Endothelial cell of umbilical vein (primary cell): Measurements from ENCODE around the gene TIMD4. TPM values are rescaled to one million over a fixed set of nuclear protein-coding genes. Genes with fewer than 3 reads are reported as not detected.
"Not testable (repeated sequence)": the region's sequence is repeated elsewhere in the genome, so short reads cannot be mapped to it uniquely, and the experiment has no call there.

ENCODE experiments used
- BruUV-seq: library from RNA; stranded (reverse); fragments of 400-500 nt; replicated peaks from 2 replicates; lab custom pipeline; 2021; lab: Mats Ljungman, UMichigan
- CTCF ChIA-PET: fragments of 300-600, 350-600 bp; sonication (Branson Sonifier 250); formaldehyde crosslinking; loops from one replicate; lab custom pipeline; 2021; ENCODE audit warnings: antibody characterized with exemption, inconsistent platforms; lab: Charles Lee
- POLR2A ChIA-PET: fragments of 300-600, 350-600 bp; sonication (Branson Sonifier 250); formaldehyde crosslinking; loops from one replicate; lab custom pipeline; 2021; ENCODE audit warnings: antibody characterized with exemption, inconsistent platforms; lab: Charles Lee
- DNase-seq: peaks from one replicate; pipeline ENCODE4 v3.0.0-alpha.2; 2011; ENCODE audit warnings: low read depth, low spot score
- FAIRE-seq: peaks from 2 replicates; lab custom pipeline; 2011; peaks lifted over from hg19 to GRCh38; lab: Jason Lieb, UNC
- H2AFZ ChIP-seq: 2 replicates; pipeline ENCODE4 v1.6.0; 2012; ENCODE audit warnings: low read depth, low read length, control low read depth, inconsistent platforms
- H3K27ac ChIP-seq: 2 replicates; pipeline ENCODE4 v1.5.1; 2011; ENCODE audit warnings: low read depth, mild to moderate bottlenecking, control low read depth, low read length, moderate library complexity; ENCODE audit not compliant: insufficient read depth
- H3K27me3 ChIP-seq, 2 experiments: 2 replicates each; pipeline versions ENCODE4 v1.6.0 to v1.6.1; 2011; ENCODE audit warnings: low read length in 2 of 2, mixed read lengths in 1 of 2; ENCODE audit not compliant: control insufficient read depth in 2 of 2, insufficient read depth in 2 of 2
- H3K36me3 ChIP-seq, 2 experiments: 2 replicates in 1 of 2; 3 replicates in 1 of 2; pipeline ENCODE4 v1.5.1; 2011; ENCODE audit warnings: low read length in 2 of 2, mild to moderate bottlenecking in 1 of 2, moderate library complexity in 1 of 2; ENCODE audit not compliant: control insufficient read depth in 2 of 2, insufficient read depth in 2 of 2; ENCODE audit errors: extremely low read depth in 1 of 2
- H3K4me1 ChIP-seq: 3 replicates; pipeline ENCODE4 v1.5.1; 2011; ENCODE audit warnings: mild to moderate bottlenecking, low read length; ENCODE audit not compliant: control insufficient read depth, insufficient read depth; ENCODE audit errors: extremely low read depth
- H3K4me2 ChIP-seq: 2 replicates; pipeline ENCODE4 v1.6.1; 2011; ENCODE audit warnings: low read length, control low read depth, mixed read lengths; ENCODE audit not compliant: insufficient read depth
- H3K4me3 ChIP-seq, 3 experiments: fragments of 200-600 bp in 1 of 3; sonication (generic), shearing (Covaris generic) in 1 of 3; replicated peaks in 1 of 3; 2 replicates each; pipeline ENCODE4 v1.5.1; 2011 to 2016; ENCODE audit warnings: control low read depth in 3 of 3, low read length in 3 of 3, mild to moderate bottlenecking in 2 of 3, inconsistent platforms in 1 of 3, low read depth in 1 of 3, moderate library complexity in 1 of 3; ENCODE audit not compliant: insufficient read depth in 1 of 3
- H3K79me2 ChIP-seq: 2 replicates; pipeline ENCODE4 v1.6.0; 2012; ENCODE audit warnings: low read length, inconsistent platforms; ENCODE audit not compliant: control insufficient read depth, insufficient read depth
- H3K9ac ChIP-seq: replicated peaks from 2 replicates; pipeline ENCODE3; 2011; ENCODE audit warnings: low read length, control low read depth; ENCODE audit not compliant: insufficient read depth; ENCODE audit errors: extremely low read depth
- H3K9me1 ChIP-seq: replicated peaks from 3 replicates; pipeline ENCODE4 v1.6.0; 2011; ENCODE audit warnings: mild to moderate bottlenecking, low read length; ENCODE audit not compliant: control insufficient read depth, insufficient read depth; ENCODE audit errors: extremely low read depth
- H3K9me3 ChIP-seq: replicated peaks from 2 replicates; pipeline ENCODE4 v1.5.1; 2012; ENCODE audit warnings: low read length, inconsistent platforms; ENCODE audit not compliant: control insufficient read depth, insufficient read depth
- H4K20me1 ChIP-seq: replicated peaks from 2 replicates; pipeline ENCODE3; 2011; ENCODE audit warnings: mild to moderate bottlenecking, low read length; ENCODE audit not compliant: control insufficient read depth, insufficient read depth; ENCODE audit errors: extremely low read depth
- CTCF ChIP-seq, 2 donors: IDR thresholded peaks; 1 replicate in 1 of 2; 2 replicates in 1 of 2; pipeline ENCODE4 v1.5.1; 2011; ENCODE audit warnings: low read length in 2 of 2, mild to moderate bottlenecking in 2 of 2, moderate library complexity in 2 of 2, control low read depth in 1 of 2, inconsistent platforms in 1 of 2, low read depth in 1 of 2; ENCODE audit not compliant: insufficient read depth in 1 of 2; ENCODE audit errors: extremely low read depth in 1 of 2
- EZH2 ChIP-seq: IDR thresholded peaks from 2 replicates; pipeline ENCODE4 v1.6.1; 2012; ENCODE audit warnings: borderline replicate concordance, low read depth, mild to moderate bottlenecking, moderate library complexity, low read length, inconsistent platforms; ENCODE audit not compliant: severe bottlenecking
- FOS ChIP-seq: IDR thresholded peaks from 2 replicates; pipeline ENCODE4 v1.6.1; 2011; ENCODE audit warnings: mild to moderate bottlenecking, low read length, moderate library complexity, borderline replicate concordance; ENCODE audit not compliant: insufficient read depth
- GATA2 ChIP-seq: IDR thresholded peaks from 2 replicates; pipeline ENCODE4 v1.7.0; 2011; ENCODE audit warnings: low read depth, mild to moderate bottlenecking, moderate library complexity, mixed read lengths, low read length; ENCODE audit not compliant: insufficient read length, insufficient read depth
- MYC ChIP-seq: IDR thresholded peaks from one replicate; pipeline ENCODE4 v1.6.1; 2011; ENCODE audit warnings: mild to moderate bottlenecking, low read depth, low read length
- POLR2A ChIP-seq: IDR thresholded peaks from 2 replicates; pipeline ENCODE4 v1.6.1; 2012; ENCODE audit warnings: low read depth, mild to moderate bottlenecking, control low read depth, low read length
- dilution Hi-C: fragments of 300-500 bp; cut with MboI; formaldehyde crosslinking; loops from one replicate; pipeline ENCODE4 v1.15.0; 2019; ENCODE audit warnings: low sequenced_read_pairs; ENCODE audit not compliant: extremely low pct_ligation_motif_present
- intact Hi-C: fragments of 100-400 bp; cut with micrococcal nuclease; formaldehyde crosslinking; loops from one replicate; pipeline ENCODE4 v1.10.0; 2022
- polyA plus RNA-seq, 4 experiments: library from polyadenylated mRNA; depleted of rRNA in 3 of 4; stranded (reverse) in 3 of 4; unstranded in 1 of 4; fragments of >200 nt; gene quantifications; 2 replicates each; pipeline versions ENCODE4 v1.2.1 to v1.2.3, GENCODE V29; 2011 to 2012; ENCODE audit warnings: missing spikeins in 1 of 4
- total RNA-seq: library from RNA; stranded (reverse); gene quantifications from 2 replicates; pipeline ENCODE4 v1.2.3, GENCODE V29; 2021
- TF ChIP-seq, protein P1 (sequence below): IDR thresholded peaks from 2 replicates; pipeline ENCODE4 v1.6.1; 2011; ENCODE audit not compliant: insufficient read depth, insufficient read length

TIMD4 gene
- total and polyA plus RNA-seq, 2 donors (not counting 3 experiments of a cell fraction or from before 2014, with no cell fraction given), result not detected

- H3K36me3 ChIP-seq, result no peaks in the 10 kb centered on the region
- intact Hi-C loops, result no loop called here
- no peak overlapping the region for H3K4me3 ChIP-seq
- DNase-seq (no peak), FAIRE-seq (no peak)
- no peak overlapping the region for H3K27ac ChIP-seq
- H3K9ac ChIP-seq, result no peak overlapping the region
- ChIA-PET CTCF (no interaction called here), POLR2A (no interaction called here)
- no TSS peak for BruUV-seq
- no peak overlapping the region for H2AFZ ChIP-seq
- no peaks in the 10 kb centered on the region for H4K20me1 ChIP-seq
- H3K9me1 ChIP-seq, result no peaks in the 10 kb centered on the region
- H3K79me2 ChIP-seq, result no peaks in the 10 kb centered on the region
- H3K9me3 ChIP-seq, result peaks cover 2% of the 10 kb centered on the region
- H3K27me3 ChIP-seq, result no peaks in the 10 kb centered on the region
- no peak overlapping the region for H3K4me2 ChIP-seq
- no peaks in the 10 kb centered on the region for H3K4me1 ChIP-seq
- no peak for TF ChIP-seq FOS
- TF ChIP-seq POLR2A, result no peak
- no peak for TF ChIP-seq GATA2
- TF ChIP-seq, protein P1, sequence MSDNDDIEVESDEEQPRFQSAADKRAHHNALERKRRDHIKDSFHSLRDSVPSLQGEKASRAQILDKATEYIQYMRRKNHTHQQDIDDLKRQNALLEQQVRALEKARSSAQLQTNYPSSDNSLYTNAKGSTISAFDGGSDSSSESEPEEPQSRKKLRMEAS, result no peak
- no peak for TF ChIP-seq CTCF (IDR thresholded peaks at IDR 0.05; ENCODE audit: extremely low read depth in 1 of 2, insufficient read depth in 1 of 2, low read depth in 1 of 2, low read length in 2 of 2)
- no peak for TF ChIP-seq MYC
- TF ChIP-seq EZH2, result no peak
- dilution Hi-C loops, result no loop called here
Measured at GRCh38 chr5:156971415-156971814, 8.4 kb upstream of the TIMD4 start.

DNA sequence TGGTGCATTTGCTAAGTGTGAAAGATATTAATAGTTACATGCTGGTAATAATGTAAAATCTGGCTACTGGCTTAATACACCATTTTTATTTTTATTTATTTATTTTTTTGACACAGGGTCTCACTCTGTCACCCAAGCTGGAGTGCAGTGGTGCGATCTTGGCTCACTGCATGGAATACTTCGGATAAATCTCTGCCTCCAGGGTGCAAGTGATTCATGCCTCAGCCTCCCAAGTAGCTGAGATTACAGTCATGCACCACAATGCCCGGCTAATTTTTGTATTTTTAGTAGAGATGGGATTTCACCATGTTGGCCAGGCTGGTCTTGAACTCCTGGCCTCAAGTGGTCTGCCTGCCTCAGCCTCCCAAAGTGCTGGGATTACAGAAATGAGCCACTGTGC is 4.4 kb upstream of the TIMD4 start:
- POLR2A ChIA-PET, H3K36me3 ChIP-seq, BruUV-seq, H3K9me1 ChIP-seq, H3K27ac ChIP-seq, H3K9ac ChIP-seq, H3K4me3 ChIP-seq, H2AFZ ChIP-seq, H3K9me3 ChIP-seq, intact Hi-C loops, H3K79me2 ChIP-seq, H4K20me1 ChIP-seq, H3K27me3 ChIP-seq, dilution Hi-C loops, H3K4me1 ChIP-seq, FAIRE-seq, CTCF ChIA-PET, H3K4me2 ChIP-seq, DNase-seq: not testable (repeated sequence)
